Measurements from ENCODE around the gene BOLA1. TPM values are rescaled to one million over a fixed set of nuclear protein-coding genes. Genes with fewer than 3 reads are reported as not detected.
"Not testable (repeated sequence)": the region's sequence is repeated elsewhere in the genome, so short reads cannot be mapped to it uniquely, and the experiment has no call there.

Gene BOLA1
- 9.4 to 11.5 TPM (median 10.5 TPM) in 3 replicates for total RNA-seq
- long read RNA-seq, partial matches to known transcripts: 0 of 5 reads
- long read RNA-seq, other reads (novel, unspliced or antisense): 3 of 5 reads

GRCh38 chr1:149899460-149900284 is at the start of gene BOLA1:
TSS of gene BOLA1 (plus strand) at chr1:149899568. CDS start at chr1:149900060, 492 bp downstream.
- H3K4me1 Mint-ChIP-seq (ENCODE audit: low read depth): peaks cover 17% of the 10 kb centered on the region
- no peak for TF ChIP-seq CTCF (IDR thresholded peaks at IDR 0.05)
- H3K27me3 Mint-ChIP-seq (ENCODE audit: low read depth): no peaks in the 10 kb centered on the region
- peak within 1 kb of the TSS; percentile 93 for H3K27ac Mint-ChIP-seq (ENCODE audit: unreplicated experiment)
- peak within 1 kb of the TSS; percentile 76 for H3K4me3 Mint-ChIP-seq (ENCODE audit: unreplicated experiment)
- no peaks in the 10 kb centered on the region for H3K9me3 Mint-ChIP-seq (ENCODE audit: low read depth)
- peak; percentile 96 for DNase-seq (ENCODE audit: low spot score)
- H3K36me3 Mint-ChIP-seq (ENCODE audit: low read depth): peaks cover 3% of the 10 kb centered on the region

- Mint-ChIP-seq H3K9me3 (ENCODE audit: low read depth) (no peaks in the 10 kb centered on the region), H3K4me3 (ENCODE audit: unreplicated experiment) (peak overlapping the region; percentile 77), H3K27me3 (ENCODE audit: low read depth) (no peaks in the 10 kb centered on the region), H3K36me3 (ENCODE audit: low read depth) (no peaks in the 10 kb centered on the region), H3K27ac (ENCODE audit: unreplicated experiment) (peak overlapping the region; percentile 87), H3K4me1 (ENCODE audit: low read depth) (peaks cover 30% of the 10 kb centered on the region)
- no peak for DNase-seq (ENCODE audit: low spot score)
- no peak for TF ChIP-seq CTCF (IDR thresholded peaks at IDR 0.05)
These were observed 49.4 kb upstream of the BOLA1 start for GRCh38 chr1:149849947-149850360.

GRCh38 chr1:149850732-149851345 is 48.5 kb upstream of the BOLA1 start:
- H3K4me3 Mint-ChIP-seq (ENCODE audit: unreplicated experiment); DNase-seq (ENCODE audit: low spot score); H3K9me3 Mint-ChIP-seq (ENCODE audit: low read depth); H3K27ac Mint-ChIP-seq (ENCODE audit: unreplicated experiment); H3K36me3 Mint-ChIP-seq (ENCODE audit: low read depth); H3K27me3 Mint-ChIP-seq (ENCODE audit: low read depth): not testable (repeated sequence)
- peaks cover 22% of the 10 kb centered on the region for H3K4me1 Mint-ChIP-seq (ENCODE audit: low read depth)

- H3K36me3 Mint-ChIP-seq (ENCODE audit: low read depth); H3K9me3 Mint-ChIP-seq (ENCODE audit: low read depth); H3K4me3 Mint-ChIP-seq (ENCODE audit: unreplicated experiment); H3K27ac Mint-ChIP-seq (ENCODE audit: unreplicated experiment); DNase-seq (ENCODE audit: low spot score); H3K27me3 Mint-ChIP-seq (ENCODE audit: low read depth): not testable (repeated sequence)
- peaks cover 19% of the 10 kb centered on the region for H3K4me1 Mint-ChIP-seq (ENCODE audit: low read depth)
These were observed 47.7 kb upstream of the BOLA1 start for GRCh38 chr1:149851585-149852213.

GRCh38 chr1:149852263-149852662 is 47.1 kb upstream of the BOLA1 start:
- not testable (repeated sequence) for H3K27ac Mint-ChIP-seq (ENCODE audit: unreplicated experiment); H3K36me3 Mint-ChIP-seq (ENCODE audit: low read depth); H3K27me3 Mint-ChIP-seq (ENCODE audit: low read depth); H3K4me3 Mint-ChIP-seq (ENCODE audit: unreplicated experiment); H3K9me3 Mint-ChIP-seq (ENCODE audit: low read depth); DNase-seq (ENCODE audit: low spot score)
- H3K4me1 Mint-ChIP-seq (ENCODE audit: low read depth): peaks cover 19% of the 10 kb centered on the region

GRCh38 chr1:149860271-149860670 is 39.1 kb upstream of the BOLA1 start:
- not testable (repeated sequence) for H3K4me1 Mint-ChIP-seq (ENCODE audit: low read depth); H3K27ac Mint-ChIP-seq (ENCODE audit: unreplicated experiment); DNase-seq (ENCODE audit: low spot score); H3K27me3 Mint-ChIP-seq (ENCODE audit: low read depth); H3K9me3 Mint-ChIP-seq (ENCODE audit: low read depth); H3K4me3 Mint-ChIP-seq (ENCODE audit: unreplicated experiment); H3K36me3 Mint-ChIP-seq (ENCODE audit: low read depth)

GRCh38 chr1:149860684-149861496 is 38.5 kb upstream of the BOLA1 start:
- not testable (repeated sequence) for H3K9me3 Mint-ChIP-seq (ENCODE audit: low read depth); H3K4me3 Mint-ChIP-seq (ENCODE audit: unreplicated experiment); H3K27me3 Mint-ChIP-seq (ENCODE audit: low read depth); DNase-seq (ENCODE audit: low spot score); H3K36me3 Mint-ChIP-seq (ENCODE audit: low read depth); H3K27ac Mint-ChIP-seq (ENCODE audit: unreplicated experiment); H3K4me1 Mint-ChIP-seq (ENCODE audit: low read depth)

- DNase-seq (ENCODE audit: low spot score); H3K27ac Mint-ChIP-seq (ENCODE audit: unreplicated experiment); H3K27me3 Mint-ChIP-seq (ENCODE audit: low read depth); H3K4me3 Mint-ChIP-seq (ENCODE audit: unreplicated experiment); H3K36me3 Mint-ChIP-seq (ENCODE audit: low read depth); H3K4me1 Mint-ChIP-seq (ENCODE audit: low read depth); H3K9me3 Mint-ChIP-seq (ENCODE audit: low read depth): not testable (repeated sequence)
These were observed 37.8 kb upstream of the BOLA1 start for GRCh38 chr1:149861497-149862054.

GRCh38 chr1:149866887-149867286 is 32.5 kb upstream of the BOLA1 start:
- H3K9me3 Mint-ChIP-seq (ENCODE audit: low read depth); H3K27ac Mint-ChIP-seq (ENCODE audit: unreplicated experiment); H3K4me3 Mint-ChIP-seq (ENCODE audit: unreplicated experiment); H3K4me1 Mint-ChIP-seq (ENCODE audit: low read depth); DNase-seq (ENCODE audit: low spot score); H3K27me3 Mint-ChIP-seq (ENCODE audit: low read depth); H3K36me3 Mint-ChIP-seq (ENCODE audit: low read depth): not testable (repeated sequence)

GRCh38 chr1:149873060-149873459 is 26.3 kb upstream of the BOLA1 start:
- H3K27ac Mint-ChIP-seq (ENCODE audit: unreplicated experiment); H3K27me3 Mint-ChIP-seq (ENCODE audit: low read depth); H3K9me3 Mint-ChIP-seq (ENCODE audit: low read depth); H3K4me3 Mint-ChIP-seq (ENCODE audit: unreplicated experiment); H3K4me1 Mint-ChIP-seq (ENCODE audit: low read depth); H3K36me3 Mint-ChIP-seq (ENCODE audit: low read depth); DNase-seq (ENCODE audit: low spot score): not testable (repeated sequence)
